Activated T-cell treated with anti-CD3 and anti-CD28 coated beads, Interleukin-2, amount 50 U/mL, for 24 hours (primary cell): ENCODE results near the gene CAMKK2.
"Not testable (repeated sequence)": the region's sequence is repeated elsewhere in the genome, so short reads cannot be mapped to it uniquely, and the experiment has no call there.

ENCODE experiments used
- DNase-seq: peaks from one replicate; pipeline ENCODE4 v3.0.0-alpha.2; 2020
- H3K27ac Mint-ChIP-seq: 2 replicates; pipeline ENCODE4 v1.8.0; 2020; ENCODE audit warnings: mild to moderate bottlenecking, mixed read lengths
- H3K27me3 Mint-ChIP-seq: 2 replicates; pipeline ENCODE4 v1.8.0; 2020; ENCODE audit warnings: mixed read lengths
- H3K36me3 Mint-ChIP-seq: 2 replicates; pipeline ENCODE4 v1.8.0; 2020; ENCODE audit warnings: low read depth, mixed read lengths
- H3K4me1 Mint-ChIP-seq: 2 replicates; pipeline ENCODE4 v1.8.0; 2020; ENCODE audit warnings: low read depth, mixed read lengths
- H3K4me3 Mint-ChIP-seq: 2 replicates; pipeline ENCODE4 v1.8.0; 2020; ENCODE audit warnings: mild to moderate bottlenecking, moderate library complexity, mixed read lengths
- H3K9me3 Mint-ChIP-seq: 2 replicates; pipeline ENCODE4 v1.8.0; 2020; ENCODE audit warnings: mixed read lengths

CAMKK2 gene

DNA sequence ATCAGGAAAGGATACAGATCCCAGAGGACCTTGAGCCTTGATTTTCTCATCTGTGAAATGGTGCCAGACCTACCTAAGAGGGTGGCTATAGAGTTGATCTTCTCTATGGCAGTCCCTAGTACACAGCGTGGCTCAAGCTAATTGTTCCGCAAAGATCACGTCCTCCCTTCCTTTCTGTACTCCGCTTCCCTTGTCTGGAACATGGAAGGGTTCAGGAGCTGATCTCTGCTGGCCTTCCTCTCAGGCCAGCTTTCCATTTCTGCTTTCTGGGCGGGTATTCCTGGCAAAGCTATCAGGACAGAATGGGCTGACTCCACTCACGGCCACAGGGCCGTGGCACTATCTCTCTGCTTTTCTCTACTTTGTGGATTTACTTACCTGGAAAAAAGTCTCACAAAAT lies 6.5 kb downstream of the CAMKK2 start:
- Mint-ChIP-seq H3K36me3 (peaks cover 64% of the 10 kb centered on the region), H3K27me3 (no peaks in the 10 kb centered on the region), H3K4me1 (peaks cover 31% of the 10 kb centered on the region), H3K4me3 (no peak overlapping the region), H3K27ac (no peak overlapping the region), H3K9me3 (no peaks in the 10 kb centered on the region)
- DNase-seq = no peak

DNA sequence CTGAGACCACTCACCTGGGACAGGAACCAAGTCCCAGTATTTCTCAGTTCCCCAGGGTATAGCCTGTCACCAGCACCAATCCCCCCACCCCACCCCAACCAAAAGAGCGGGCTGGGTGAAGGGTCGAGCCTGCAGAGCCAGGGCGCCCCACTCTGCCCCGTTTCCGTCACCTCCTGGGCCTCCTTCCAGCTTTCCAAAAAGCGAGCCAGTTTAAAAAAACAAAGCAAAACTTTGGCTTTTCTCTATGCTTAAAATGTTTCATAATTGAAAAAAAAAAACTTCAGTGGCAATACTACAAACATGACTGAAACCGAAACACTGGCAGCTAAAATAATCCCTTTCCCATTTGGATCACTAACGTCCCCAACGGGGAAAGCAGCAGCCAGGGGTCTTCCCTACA lies 7.5 kb downstream of the CAMKK2 start:
- H3K27me3 Mint-ChIP-seq = no peaks in the 10 kb centered on the region
- no peak overlapping the region for H3K4me3 Mint-ChIP-seq
- DNase-seq = no peak
- peaks cover 23% of the 10 kb centered on the region for H3K4me1 Mint-ChIP-seq
- no peaks in the 10 kb centered on the region for H3K9me3 Mint-ChIP-seq
- peaks cover 68% of the 10 kb centered on the region for H3K36me3 Mint-ChIP-seq
- H3K27ac Mint-ChIP-seq = no peak overlapping the region

GRCh38 chr12:121288158-121288845 lies 8.2 kb downstream of the CAMKK2 start:
- H3K4me3 Mint-ChIP-seq = no peak overlapping the region
- DNase-seq = no peak
- peaks cover 16% of the 10 kb centered on the region for H3K4me1 Mint-ChIP-seq
- peak overlapping the region; percentile 37 for H3K27ac Mint-ChIP-seq
- H3K36me3 Mint-ChIP-seq = peaks cover 65% of the 10 kb centered on the region
- H3K27me3 Mint-ChIP-seq = no peaks in the 10 kb centered on the region
- H3K9me3 Mint-ChIP-seq = no peaks in the 10 kb centered on the region

GRCh38 chr12:121287267-121287954 lies 9.1 kb downstream of the CAMKK2 start:
- H3K4me1 Mint-ChIP-seq = peaks cover 13% of the 10 kb centered on the region
- H3K36me3 Mint-ChIP-seq = peaks cover 58% of the 10 kb centered on the region
- no peaks in the 10 kb centered on the region for H3K9me3 Mint-ChIP-seq
- H3K4me3 Mint-ChIP-seq = no peak overlapping the region
- H3K27ac Mint-ChIP-seq = no peak overlapping the region
- DNase-seq = no peak
- no peaks in the 10 kb centered on the region for H3K27me3 Mint-ChIP-seq

DNA sequence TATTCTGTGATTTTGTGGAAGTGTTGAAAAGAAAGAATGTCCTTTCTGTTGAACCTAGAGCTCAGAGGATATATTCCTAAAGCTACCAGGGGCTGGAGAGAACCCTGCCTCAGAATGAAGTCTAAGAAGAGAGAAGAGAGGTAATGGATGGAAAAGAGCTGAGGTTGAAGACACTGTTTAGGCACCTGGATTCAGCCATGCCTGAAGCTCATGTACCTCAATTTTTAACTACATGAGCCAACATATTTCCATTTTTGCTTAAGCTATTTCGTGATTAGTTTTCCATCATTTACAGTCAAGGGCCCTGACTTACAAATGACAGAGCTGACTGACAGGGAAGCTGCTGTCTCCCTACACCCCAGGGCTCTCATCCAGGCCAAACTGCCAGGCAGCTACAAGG lies 10.7 kb downstream of the CAMKK2 start:
- Mint-ChIP-seq H3K27ac (no peak overlapping the region), H3K4me3 (no peak overlapping the region), H3K9me3 (no peaks in the 10 kb centered on the region), H3K27me3 (no peaks in the 10 kb centered on the region), H3K36me3 (peaks cover 60% of the 10 kb centered on the region), H3K4me1 (peaks cover 10% of the 10 kb centered on the region)
- DNase-seq = no peak

- Mint-ChIP-seq H3K4me1 (peaks cover 7% of the 10 kb centered on the region), H3K27ac (no peak overlapping the region), H3K27me3 (no peaks in the 10 kb centered on the region), H3K4me3 (no peak overlapping the region), H3K9me3 (no peaks in the 10 kb centered on the region), H3K36me3 (peaks cover 59% of the 10 kb centered on the region)
- DNase-seq = no peak
Measured at GRCh38 chr12:121284551-121285390, 11.7 kb downstream of the CAMKK2 start.

DNA sequence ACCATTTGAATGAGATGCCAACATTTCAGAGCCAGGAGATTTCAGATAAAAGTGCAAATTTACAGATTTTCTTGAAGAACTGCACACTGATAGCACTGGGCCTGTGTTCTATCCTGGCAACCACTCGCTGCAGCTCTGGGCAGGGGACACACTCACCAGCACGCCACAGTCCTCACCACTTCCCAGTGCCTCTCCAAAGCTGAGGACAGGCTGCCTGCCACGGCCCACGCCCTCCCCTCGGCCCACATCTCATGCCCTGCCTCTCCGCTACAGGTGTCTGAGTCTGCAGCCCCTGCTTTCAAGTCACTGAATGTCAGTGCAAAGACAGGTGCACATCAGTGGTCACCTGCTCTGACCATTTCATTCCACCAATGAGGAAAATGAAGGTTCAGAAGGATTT lies 12.7 kb downstream of the CAMKK2 start:
- peaks cover 57% of the 10 kb centered on the region for H3K36me3 Mint-ChIP-seq
- no peaks in the 10 kb centered on the region for H3K9me3 Mint-ChIP-seq
- H3K27ac Mint-ChIP-seq = no peak overlapping the region

GRCh38 chr12:121283388-121283787 lies 13.1 kb downstream of the CAMKK2 start:
- Mint-ChIP-seq H3K4me3 (no peak overlapping the region), H3K27me3 (no peaks in the 10 kb centered on the region), H3K4me1 (peaks cover 5% of the 10 kb centered on the region), H3K27ac (no peak overlapping the region), H3K9me3 (no peaks in the 10 kb centered on the region), H3K36me3 (peaks cover 59% of the 10 kb centered on the region)
- DNase-seq = no peak

More for the DNA sequence above, 12.7 kb downstream of the CAMKK2 start:
- H3K4me3 Mint-ChIP-seq = no peak overlapping the region
- H3K27me3 Mint-ChIP-seq = no peaks in the 10 kb centered on the region
- H3K4me1 Mint-ChIP-seq = peaks cover 7% of the 10 kb centered on the region
- DNase-seq = no peak

GRCh38 chr12:121282910-121283309 lies 13.6 kb downstream of the CAMKK2 start:
- H3K27ac Mint-ChIP-seq = not testable (repeated sequence)
- peaks cover 59% of the 10 kb centered on the region for H3K36me3 Mint-ChIP-seq

GRCh38 chr12:121282072-121282742 lies 14.3 kb downstream of the CAMKK2 start:
- Mint-ChIP-seq H3K9me3 (no peaks in the 10 kb centered on the region), H3K36me3 (peaks cover 62% of the 10 kb centered on the region), H3K4me1 (peaks cover 7% of the 10 kb centered on the region), H3K27me3 (no peaks in the 10 kb centered on the region), H3K27ac (no peak overlapping the region), H3K4me3 (no peak overlapping the region)
- no peak for DNase-seq

More at GRCh38 chr12:121282910-121283309, 13.6 kb downstream of the CAMKK2 start:
- H3K4me3 Mint-ChIP-seq, H3K27me3 Mint-ChIP-seq, H3K9me3 Mint-ChIP-seq, DNase-seq, H3K4me1 Mint-ChIP-seq: not testable (repeated sequence)

- DNase-seq, H3K27me3 Mint-ChIP-seq, H3K4me3 Mint-ChIP-seq, H3K9me3 Mint-ChIP-seq, H3K27ac Mint-ChIP-seq: not testable (repeated sequence)
- Mint-ChIP-seq H3K36me3 (peaks cover 69% of the 10 kb centered on the region), H3K4me1 (peaks cover 12% of the 10 kb centered on the region)
Measured at GRCh38 chr12:121281116-121281515, 15.4 kb downstream of the CAMKK2 start.

DNA sequence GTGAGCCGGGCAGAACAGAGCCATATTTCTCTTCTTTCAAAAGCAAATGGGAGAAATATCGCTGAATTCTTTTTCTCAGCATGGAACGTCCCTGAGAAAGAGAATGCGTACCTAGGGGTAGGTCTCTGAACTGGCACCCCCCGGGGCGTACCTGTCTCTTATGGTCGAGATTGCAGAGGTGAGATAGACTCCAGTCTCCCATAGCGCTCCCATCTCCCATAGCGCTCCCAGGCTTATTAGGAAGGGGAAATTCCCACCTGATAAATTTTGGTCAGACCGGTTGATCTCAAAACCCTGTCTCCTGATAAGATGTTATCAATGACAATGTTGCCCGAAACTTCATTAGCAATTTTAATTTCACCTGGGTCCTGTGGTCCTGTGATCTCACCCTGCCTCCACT lies 16.0 kb downstream of the CAMKK2 start:
- H3K4me1 Mint-ChIP-seq = peaks cover 12% of the 10 kb centered on the region
- DNase-seq, H3K27ac Mint-ChIP-seq, H3K9me3 Mint-ChIP-seq, H3K4me3 Mint-ChIP-seq, H3K27me3 Mint-ChIP-seq: not testable (repeated sequence)
- peaks cover 68% of the 10 kb centered on the region for H3K36me3 Mint-ChIP-seq

DNA sequence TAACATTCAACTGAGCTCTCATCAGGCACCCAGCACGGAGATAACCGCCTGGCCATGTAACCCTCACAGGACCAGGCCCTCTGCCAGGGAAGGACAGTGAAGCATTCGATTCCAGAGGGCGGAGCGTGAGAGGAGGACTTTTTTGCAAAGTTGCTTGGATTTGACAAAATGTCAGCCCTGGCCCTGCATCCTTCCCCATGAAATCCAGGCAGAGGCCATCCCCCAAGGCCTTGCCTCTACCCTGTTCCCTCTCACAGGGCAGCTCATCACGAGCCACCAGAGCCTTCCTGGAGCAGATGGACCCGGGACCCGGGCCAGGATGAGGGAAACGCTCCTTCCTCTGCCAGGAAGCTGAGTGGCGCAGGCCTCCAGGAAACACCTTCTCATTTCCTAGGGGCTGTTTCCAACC lies 17.0 kb downstream of the CAMKK2 start:
- H3K4me3 Mint-ChIP-seq = no peak overlapping the region
- peaks cover 72% of the 10 kb centered on the region for H3K36me3 Mint-ChIP-seq
- no peaks in the 10 kb centered on the region for H3K9me3 Mint-ChIP-seq
- no peak overlapping the region for H3K27ac Mint-ChIP-seq
- DNase-seq = no peak
- no peaks in the 10 kb centered on the region for H3K27me3 Mint-ChIP-seq
- peaks cover 12% of the 10 kb centered on the region for H3K4me1 Mint-ChIP-seq

GRCh38 chr12:121279071-121279375 lies 17.5 kb downstream of the CAMKK2 start:
- Mint-ChIP-seq H3K36me3 (peaks cover 71% of the 10 kb centered on the region), H3K4me3 (no peak overlapping the region), H3K4me1 (peaks cover 12% of the 10 kb centered on the region)

More at GRCh38 chr12:121279071-121279375, 17.5 kb downstream of the CAMKK2 start:
- DNase-seq = no peak
- Mint-ChIP-seq H3K27ac (no peak overlapping the region), H3K27me3 (no peaks in the 10 kb centered on the region), H3K9me3 (no peaks in the 10 kb centered on the region)
